HepG2 (cell line): ENCODE data around the gene ZC3H8. TPM values are rescaled to one million over a fixed set of nuclear protein-coding genes. Genes with fewer than 3 reads are reported as not detected.

ENCODE experiments used
- AGO1 ChIP-seq: fragments of 200-400 bp; formaldehyde crosslinking; IDR thresholded peaks from 2 replicates; pipeline ENCODE4 v1.6.1; 2017; ENCODE audit warnings: mild to moderate bottlenecking, low read depth, low read length, moderate library complexity; ENCODE audit not compliant: poor library complexity, severe bottlenecking
- ATAD3A ChIP-seq: sonication (generic); formaldehyde crosslinking; IDR thresholded peaks from 2 replicates; pipeline ENCODE4 v1.4.0; 2020; ENCODE audit warnings: missing genetic modification reagents
- ATF1 ChIP-seq: IDR thresholded peaks from 2 replicates; pipeline ENCODE4 v1.6.1; 2016; ENCODE audit warnings: mild to moderate bottlenecking, control low read depth
- CEBPZ ChIP-seq: IDR thresholded peaks from 2 replicates; pipeline ENCODE4 v1.6.1; 2012; ENCODE audit warnings: low read length, improper control_type of control experiment
- HNRNPH1 ChIP-seq: fragments of 200-400 bp; formaldehyde crosslinking; optimal IDR thresholded peaks from 2 replicates; pipeline ENCODE3; 2017; ENCODE audit warnings: mild to moderate bottlenecking, low read depth, low read length
- HOXA3 ChIP-seq: sonication (generic); formaldehyde crosslinking; IDR thresholded peaks from 2 replicates; pipeline ENCODE4 v1.5.0; 2020; ENCODE audit warnings: missing genetic modification reagents
- HOXD1 ChIP-seq: sonication (generic); formaldehyde crosslinking; IDR thresholded peaks from 2 replicates; pipeline ENCODE4 v1.5.0; 2020; ENCODE audit warnings: missing genetic modification reagents
- MAFF ChIP-seq: IDR thresholded peaks from 2 replicates; pipeline ENCODE4 v1.6.1; 2011; ENCODE audit warnings: low read depth, low read length, improper control_type of control experiment
- NFE2L2 ChIP-seq: fragments of 150-350 bp; IDR thresholded peaks from 2 replicates; pipeline ENCODE4 v1.6.1; 2014; ENCODE audit warnings: low read length
- NFYB ChIP-seq: sonication (generic); formaldehyde crosslinking; IDR thresholded peaks from 2 replicates; pipeline ENCODE4 v1.4.0; 2020; ENCODE audit warnings: missing genetic modification reagents
- ZBED4 ChIP-seq: sonication (generic); formaldehyde crosslinking; IDR thresholded peaks from 2 replicates; pipeline ENCODE4 v1.4.0; 2020; ENCODE audit warnings: missing genetic modification reagents, borderline replicate concordance
- ZNF484 ChIP-seq: sonication (generic); formaldehyde crosslinking; IDR thresholded peaks from 2 replicates; pipeline ENCODE4 v1.5.1; 2020; ENCODE audit warnings: mild to moderate bottlenecking, low read depth, missing genetic modification reagents, borderline replicate concordance
- ZNF546 ChIP-seq: sonication (generic); formaldehyde crosslinking; conservative IDR thresholded peaks from 2 replicates; pipeline ENCODE4 v1.8.1; 2023; ENCODE audit warnings: mild to moderate bottlenecking, missing genetic modification reagents
- ZNF569 ChIP-seq: sonication (generic); formaldehyde crosslinking; IDR thresholded peaks from 2 replicates; pipeline ENCODE4 v1.5.0; 2020; ENCODE audit warnings: mild to moderate bottlenecking, missing genetic modification reagents, moderate library complexity, borderline replicate concordance
- ZNF609 ChIP-seq: sonication (generic); formaldehyde crosslinking; IDR thresholded peaks from 2 replicates; pipeline ENCODE4 v1.4.0; 2020; ENCODE audit warnings: mild to moderate bottlenecking, missing genetic modification reagents, borderline replicate concordance
- ZNF615 ChIP-seq: sonication (generic); formaldehyde crosslinking; IDR thresholded peaks from 2 replicates; pipeline ENCODE4 v1.5.0; 2020; ENCODE audit warnings: mild to moderate bottlenecking, missing genetic modification reagents, borderline replicate concordance
- ZSCAN22 ChIP-seq: sonication (generic); formaldehyde crosslinking; IDR thresholded peaks from 2 replicates; pipeline ENCODE4 v1.4.0; 2020; ENCODE audit warnings: mild to moderate bottlenecking, missing genetic modification reagents
- polyA plus RNA-seq, 8 experiments: library from polyadenylated mRNA; depleted of rRNA in 3 of 8; stranded (reverse) in 7 of 8; unstranded in 1 of 8; fragments of >200 nt; fragmentation: Illumina TruSeq in 4 of 8; extraction: Trizol in 4 of 8; gene quantifications; 2 replicates each; pipeline versions ENCODE4 v1.2.1 to v1.2.3, GENCODE V29; 2011 to 2016; ENCODE audit warnings: low read depth in 4 of 8, missing spikeins in 1 of 8, mixed read lengths in 1 of 8; ENCODE audit not compliant: insufficient read depth in 1 of 8
- total RNA-seq, 5 experiments: library from RNA; depleted of rRNA; stranded (reverse); fragments of >200 nt; fragmentation: Illumina TruSeq; extraction: Trizol; gene quantifications; 2 replicates each; pipeline ENCODE4 v1.2.3, GENCODE V29; 2016; ENCODE audit warnings: low read depth in 1 of 5

ZC3H8 gene
- total and polyA plus RNA-seq, 2 of the 13 experiments (the other 11 are each of a cell fraction or from before 2014, with no cell fraction given), result 4.5 to 17.0 TPM

GRCh38 chr2:112254466-112255240 is at the start of gene ZC3H8 (continued):
- peak; percentile 38; the same call in 1 of the 2 replicates for TF ChIP-seq ZBED4 (CRISPR knock-in tag)
- TF ChIP-seq ZNF569, result 0 out of 2 replicates have a peak, but pooled peaks have one; percentile 4
- TF ChIP-seq ATF1 (CRISPR knock-in tag), result no peak
- no peak for TF ChIP-seq HNRNPH1
- TF ChIP-seq ZSCAN22, result peak; percentile 82
- peak; percentile 51; the same call in 1 of the 2 replicates for TF ChIP-seq NFYB (CRISPR knock-in tag)
- no peak for TF ChIP-seq ZNF546 (CRISPR knock-in tag)
- TF ChIP-seq ZNF484 (CRISPR knock-in tag), result 0 out of 2 replicates have a peak, but pooled peaks have one; percentile 84
- TF ChIP-seq ZNF609 (CRISPR knock-in tag), result peak; percentile 70; the same call in 1 of the 2 replicates
- TF ChIP-seq ZNF615 (CRISPR knock-in tag), result no peak
- peak; percentile 76; the same call in 1 of the 2 replicates for TF ChIP-seq HOXD1
- no peak for TF ChIP-seq CEBPZ
- TF ChIP-seq ATAD3A (CRISPR knock-in tag), result no peak
- TF ChIP-seq NFE2L2, result no peak
- no peak for TF ChIP-seq MAFF
- TF ChIP-seq AGO1, result no peak
- peak; percentile 60 for TF ChIP-seq HOXA3 (CRISPR knock-in tag)
